SK-N-MC (cell line): ENCODE measurements around the gene CDC42BPB.

Experiments
- EZH2 ChIP-seq: fragments of 200-600 bp; sonication (generic); IDR thresholded peaks from one replicate; pipeline ENCODE4 v1.6.1; 2017; ENCODE audit warnings: antibody characterized with exemption
- POLR2AphosphoS5 ChIP-seq: IDR thresholded peaks from 2 replicates; pipeline ENCODE4 v1.6.1; 2012; ENCODE audit warnings: mild to moderate bottlenecking, low read depth, low read length, borderline replicate concordance

DNA sequence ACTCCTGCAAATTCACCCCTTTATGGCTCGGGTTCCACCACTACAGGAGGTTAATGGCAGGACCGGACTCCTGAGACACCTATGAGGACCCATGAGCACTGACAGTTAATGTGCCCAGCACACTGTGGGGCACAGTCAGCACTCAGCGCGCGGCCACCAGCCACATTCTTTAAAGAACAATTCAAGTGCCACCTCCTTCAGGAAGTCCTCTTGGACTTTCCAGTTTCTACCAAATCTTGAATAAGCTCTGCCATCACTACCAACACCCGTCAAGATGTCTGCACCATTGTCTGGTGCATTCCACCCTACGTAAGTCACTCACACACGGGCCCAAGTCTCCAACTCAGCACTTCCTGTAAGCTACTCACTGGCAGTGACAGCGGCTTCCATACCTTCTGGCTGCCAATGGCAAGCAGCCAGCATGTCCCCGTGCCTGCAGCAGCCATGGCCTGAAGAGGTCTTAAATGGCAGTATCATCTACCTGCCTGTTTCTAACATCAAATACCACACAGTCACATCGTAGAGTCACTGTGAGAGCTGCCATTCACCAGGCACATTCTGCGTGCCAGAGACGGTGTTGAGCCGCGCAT, 48.5 kb downstream of the CDC42BPB start:
- TF ChIP-seq EZH2 (no peak), POLR2AphosphoS5 (no peak)
